HG02840 (cell line): ENCODE measurements around the gene RPS6KB2.

Experiments used
- ATAC-seq: cut with Tn5 transposase; IDR thresholded peaks from one replicate; pipeline ENCODE4 v1.9.1; 2021; ENCODE audit warnings: mild to moderate bottlenecking, moderate library complexity, moderate number of reproducible peaks; ENCODE audit not compliant: unreplicated experiment, low FRiP score

Gene RPS6KB2

DNA sequence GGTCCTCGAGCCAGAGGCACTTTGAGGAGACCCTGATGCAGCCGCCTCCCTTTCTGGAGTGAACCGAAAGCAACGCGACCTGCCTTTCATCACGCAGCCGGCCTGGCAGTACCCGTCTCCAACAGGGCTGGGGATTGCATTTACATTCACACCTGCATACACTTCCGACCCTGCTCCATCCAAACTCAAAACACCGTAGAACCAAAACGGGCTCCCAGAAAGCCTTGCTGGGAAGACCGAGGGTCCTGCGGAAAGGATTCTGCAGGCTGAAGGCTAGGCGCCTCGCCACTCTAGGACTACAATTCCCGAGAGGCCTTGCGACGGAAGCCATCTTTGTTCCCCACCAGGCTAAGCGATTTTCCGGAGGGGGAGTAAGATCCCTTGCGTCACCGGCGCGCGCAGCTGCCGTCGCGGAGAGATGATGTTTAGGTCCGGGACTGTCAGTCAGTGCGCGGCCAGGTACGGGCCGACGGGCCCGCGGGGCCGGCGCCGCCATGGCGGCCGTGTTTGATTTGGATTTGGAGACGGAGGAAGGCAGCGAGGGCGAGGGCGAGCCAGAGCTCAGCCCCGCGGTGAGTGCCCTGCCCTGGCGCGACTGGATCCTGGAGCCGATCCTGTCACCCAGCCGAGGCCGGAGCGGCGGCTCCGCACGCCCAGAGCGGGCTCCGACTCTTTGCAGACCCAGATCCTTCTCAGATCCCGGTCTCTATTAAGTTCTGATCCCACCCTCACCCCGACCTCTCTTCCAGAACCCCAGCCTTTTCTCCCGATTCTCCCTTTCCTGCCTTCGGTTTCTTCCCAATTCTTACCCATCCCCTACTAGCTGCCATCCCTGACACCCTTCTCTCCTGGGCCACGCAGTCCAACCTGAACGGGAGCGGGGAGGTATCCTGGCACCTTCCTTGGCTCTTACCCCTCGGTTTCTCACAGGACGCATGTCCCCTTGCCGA, at the start of gene RPS6KB2:
Gene RPS6KB2, plus strand, starts transcription at position 443 of the 950 bp plus-strand sequence. Its CDS starts 52 bp downstream, at position 495.
- peak; percentile 76 for ATAC-seq

DNA sequence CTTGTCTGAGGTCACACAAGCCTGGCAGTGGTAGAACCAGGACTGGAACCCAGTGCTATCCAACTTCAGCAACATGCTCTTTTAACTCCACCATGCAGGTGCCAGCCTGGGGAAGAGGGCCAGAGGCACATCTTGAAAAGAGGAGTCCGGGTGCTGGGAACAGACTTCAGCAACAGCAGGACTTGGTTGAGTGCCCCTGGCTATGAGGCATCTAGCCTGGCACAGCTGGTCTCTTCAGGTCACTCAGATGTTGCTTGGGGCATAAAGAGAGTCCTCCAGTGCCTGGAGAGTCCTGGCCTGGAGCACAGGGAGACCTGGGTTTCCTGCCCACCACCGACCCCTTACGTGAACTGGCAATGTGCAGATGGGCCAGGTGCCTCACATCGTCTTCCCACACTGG, 49.8 kb upstream of the RPS6KB2 start:
- no peak for ATAC-seq

DNA sequence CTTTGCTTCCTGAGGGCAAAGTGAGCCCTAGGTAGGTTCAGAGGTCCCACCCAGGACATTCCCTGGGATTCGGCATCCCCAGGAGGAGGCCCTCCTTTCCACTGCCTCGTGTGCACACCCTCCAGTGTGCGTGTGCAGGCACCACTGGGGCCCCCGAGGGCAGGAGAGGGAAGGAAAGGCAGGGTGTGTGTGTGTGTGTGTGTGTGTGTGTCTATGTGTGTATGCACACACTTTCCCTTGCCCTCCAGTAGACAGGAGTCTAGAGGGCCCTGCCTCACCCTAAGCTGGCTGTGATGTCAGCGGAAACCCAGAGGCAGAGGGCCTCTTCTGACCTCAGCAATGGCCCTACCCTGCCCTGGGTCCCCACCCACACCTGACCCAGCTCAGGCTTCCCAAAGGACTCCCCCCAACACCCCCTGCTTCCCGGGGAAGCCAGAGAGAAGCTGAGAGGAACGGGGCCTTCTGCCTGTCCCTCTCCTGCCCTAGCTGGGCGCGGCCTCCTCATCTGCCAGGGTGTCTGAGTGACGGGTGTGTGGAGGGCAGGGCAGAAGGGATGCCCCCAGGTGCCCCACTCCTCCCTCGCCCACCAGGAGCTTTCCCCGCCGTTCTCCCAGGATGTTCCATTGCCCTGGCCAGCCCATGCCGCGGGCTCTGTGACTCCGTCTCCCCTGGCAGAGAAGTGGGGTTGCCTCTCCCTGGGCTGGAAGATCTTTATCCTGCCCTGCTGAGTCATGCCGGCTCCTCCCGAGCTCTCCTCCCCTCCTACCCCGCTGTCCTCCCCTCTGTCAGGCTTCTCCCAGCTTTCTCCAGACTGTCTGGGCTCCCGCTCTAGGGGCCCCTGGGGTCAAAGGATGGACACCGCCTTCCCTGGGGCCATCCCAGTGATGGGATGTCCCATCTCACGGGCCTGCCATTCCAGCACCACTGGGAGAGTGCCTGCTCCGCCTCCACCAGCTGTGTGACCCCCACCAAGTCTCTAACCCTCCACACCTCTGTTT, 48.9 kb upstream of the RPS6KB2 start:
- ATAC-seq, result no peak

DNA sequence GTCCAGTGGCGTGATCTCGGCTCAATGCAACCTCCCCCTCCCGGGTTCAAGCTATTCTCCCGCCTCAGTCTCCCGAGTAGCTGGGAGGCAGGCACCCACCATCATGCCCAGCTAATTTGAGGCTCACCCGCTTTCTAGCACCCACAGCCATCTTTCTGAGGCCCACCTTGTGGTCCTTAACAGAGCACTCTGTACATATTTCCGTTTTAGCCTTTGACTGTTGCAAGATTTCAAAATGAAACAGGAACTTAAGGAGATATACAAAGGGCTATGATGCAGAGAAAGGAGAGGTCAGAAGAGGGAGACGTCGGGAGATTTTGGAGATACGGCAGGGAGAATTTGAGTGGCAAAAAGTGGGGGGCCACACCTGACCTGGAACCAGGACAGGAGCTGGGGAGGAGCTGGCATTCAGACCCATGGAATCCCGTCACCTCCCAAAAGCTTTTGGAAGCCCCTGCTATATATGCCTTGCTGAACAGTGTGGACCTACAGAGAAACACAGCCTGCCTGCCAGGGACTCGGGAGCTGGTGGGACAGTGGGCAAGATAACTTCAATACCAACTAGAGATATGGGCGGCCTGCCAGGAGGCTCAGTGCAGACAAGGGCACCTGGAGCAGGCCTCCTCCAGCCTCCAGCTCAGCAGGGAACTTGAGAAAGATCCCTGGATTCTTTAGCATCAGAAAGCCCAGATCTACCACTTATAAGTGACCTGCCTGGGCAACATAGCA, 46.9 kb upstream of the RPS6KB2 start:
- no peak for ATAC-seq

DNA sequence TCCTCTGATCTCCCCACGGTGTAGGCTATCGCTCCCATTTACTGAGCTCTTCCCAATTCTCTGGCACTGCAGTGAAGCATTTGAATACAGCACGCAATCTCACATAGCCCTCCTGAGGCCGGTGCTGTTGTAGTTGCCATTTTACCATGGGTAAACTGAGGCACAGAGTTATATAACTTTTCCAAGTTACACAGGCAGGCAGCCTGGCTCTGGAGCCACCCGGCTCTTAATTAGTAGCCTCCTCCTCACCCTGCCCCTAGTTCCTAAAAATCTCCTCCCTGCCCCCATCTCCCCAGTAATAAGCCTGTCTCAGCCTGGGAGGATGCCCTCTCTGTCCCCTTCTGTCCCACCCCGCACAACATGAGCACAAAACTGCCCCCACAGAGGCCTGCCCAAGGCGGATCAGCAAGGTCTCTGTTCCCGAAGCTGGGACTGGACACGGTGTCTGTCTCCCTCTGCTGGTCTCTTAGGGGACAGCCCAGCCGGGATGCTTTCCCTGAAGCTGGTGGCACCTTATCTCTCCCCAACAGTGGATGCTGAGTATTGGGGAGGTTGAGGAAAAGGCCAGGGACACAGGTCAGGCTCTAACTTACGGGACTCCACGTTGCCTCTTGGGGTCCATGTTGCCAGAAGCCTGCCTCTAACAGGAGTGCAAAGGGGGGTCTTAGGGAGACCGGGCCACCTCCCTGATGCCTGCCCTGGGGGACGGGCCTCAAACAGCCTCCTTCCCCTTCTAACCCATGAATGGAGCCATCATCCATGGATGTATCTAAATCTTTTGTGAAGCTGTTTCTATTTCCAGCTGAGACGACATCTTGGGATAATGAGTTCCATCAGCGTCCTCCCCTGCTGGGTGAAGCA, 45.8 kb upstream of the RPS6KB2 start:
- ATAC-seq, result no peak

DNA sequence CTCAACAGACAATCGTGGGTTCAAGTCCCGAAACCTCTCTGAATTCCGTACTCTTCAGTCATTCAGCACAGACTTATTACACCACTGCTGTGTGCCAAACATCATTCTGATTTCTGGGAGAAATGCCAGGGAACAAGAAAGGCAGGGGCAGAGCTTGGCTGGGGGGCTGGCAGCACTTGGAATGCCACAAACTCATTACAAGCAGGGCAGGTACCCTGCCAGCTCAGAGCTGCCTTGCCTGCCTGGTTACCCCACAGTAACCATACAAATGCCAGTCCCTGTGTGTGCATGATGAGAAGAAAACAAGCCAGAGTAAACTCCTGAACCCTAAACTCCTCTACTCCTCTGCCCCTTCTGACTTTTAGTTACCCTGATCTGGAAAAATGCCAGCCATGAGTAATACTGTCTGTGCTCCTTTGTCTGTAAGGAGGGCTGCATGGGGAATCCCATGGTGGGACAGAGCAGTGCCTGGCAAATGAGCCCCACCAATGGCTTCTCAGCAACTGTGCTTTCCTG, 43.4 kb upstream of the RPS6KB2 start:
- ATAC-seq, result no peak

DNA sequence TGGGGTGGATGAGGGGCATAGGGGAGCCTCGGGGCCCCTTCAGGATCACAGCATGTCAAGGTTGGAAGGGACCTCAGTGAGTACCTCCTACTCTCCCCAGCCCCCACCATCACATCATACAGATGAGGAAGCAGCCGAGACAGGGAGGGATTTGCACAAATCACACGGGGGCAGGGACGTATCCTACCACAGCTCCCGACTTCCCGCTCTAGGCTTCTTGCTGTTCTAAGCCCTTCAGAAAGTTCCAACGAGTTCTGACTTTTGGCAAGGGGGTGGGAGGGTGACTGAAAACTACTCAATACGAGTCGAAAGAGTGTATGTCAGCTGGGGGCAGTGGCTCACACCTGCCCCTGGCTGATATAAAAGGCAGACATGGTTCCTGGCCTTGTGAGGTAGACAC, 41.2 kb upstream of the RPS6KB2 start:
- no peak for ATAC-seq

DNA sequence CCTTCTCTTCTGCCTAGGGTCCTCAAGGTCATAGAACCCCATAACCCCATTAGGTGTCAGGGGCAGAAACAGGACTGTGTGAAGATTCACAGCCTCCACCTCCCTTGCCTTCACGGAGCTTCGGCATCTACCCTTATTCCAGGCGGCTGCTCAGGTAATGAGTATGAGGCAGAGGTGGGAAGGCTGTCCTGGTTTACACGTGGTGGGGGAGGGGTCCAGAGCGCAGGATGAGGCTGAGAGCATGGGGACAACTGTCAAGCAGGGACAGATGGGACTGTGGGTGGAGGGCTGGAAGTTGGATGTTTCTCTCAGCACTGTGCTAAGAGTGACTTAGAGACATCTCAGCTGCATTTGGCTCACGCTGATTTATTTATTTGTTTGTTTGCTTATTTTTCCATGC, 40.8 kb upstream of the RPS6KB2 start:
- no peak for ATAC-seq

DNA sequence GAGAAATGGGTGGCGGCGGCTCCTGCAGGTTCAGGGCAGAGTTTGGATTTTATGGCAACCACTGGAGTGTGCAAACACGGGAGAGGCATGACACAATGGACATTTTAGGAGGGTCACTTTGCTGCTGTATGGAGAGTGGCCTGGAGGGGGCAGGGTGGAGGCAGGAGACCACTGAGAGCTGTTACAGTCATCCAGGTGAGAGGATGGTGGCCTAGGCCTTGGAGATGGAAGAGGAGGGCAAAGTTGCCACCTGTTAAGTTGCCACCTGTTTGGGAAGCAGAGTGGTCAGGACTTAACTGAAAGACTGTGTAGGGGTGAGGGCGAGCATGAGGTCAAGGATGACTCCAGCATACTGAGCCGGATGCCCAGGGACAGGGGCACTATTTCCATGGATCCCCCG, 38.8 kb upstream of the RPS6KB2 start:
- ATAC-seq, result no peak

DNA sequence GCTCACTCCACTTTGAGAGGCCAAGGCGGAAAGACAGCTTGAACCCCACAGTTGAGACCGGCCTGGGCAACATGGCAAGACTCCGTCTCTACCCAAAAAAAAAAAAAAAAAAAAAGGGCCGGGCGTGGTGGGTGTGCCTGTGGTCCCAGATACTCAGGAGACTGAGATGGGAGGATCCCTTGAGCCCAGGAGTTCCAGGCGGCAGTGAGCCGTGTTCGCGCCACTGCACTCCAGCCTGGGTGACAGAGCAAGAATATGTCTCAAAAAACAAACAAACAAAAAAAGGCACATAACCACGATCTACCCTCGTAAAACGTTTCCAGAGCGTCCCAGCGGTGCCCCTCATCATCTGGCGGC, 37.4 kb upstream of the RPS6KB2 start:
- ATAC-seq, result no peak

DNA sequence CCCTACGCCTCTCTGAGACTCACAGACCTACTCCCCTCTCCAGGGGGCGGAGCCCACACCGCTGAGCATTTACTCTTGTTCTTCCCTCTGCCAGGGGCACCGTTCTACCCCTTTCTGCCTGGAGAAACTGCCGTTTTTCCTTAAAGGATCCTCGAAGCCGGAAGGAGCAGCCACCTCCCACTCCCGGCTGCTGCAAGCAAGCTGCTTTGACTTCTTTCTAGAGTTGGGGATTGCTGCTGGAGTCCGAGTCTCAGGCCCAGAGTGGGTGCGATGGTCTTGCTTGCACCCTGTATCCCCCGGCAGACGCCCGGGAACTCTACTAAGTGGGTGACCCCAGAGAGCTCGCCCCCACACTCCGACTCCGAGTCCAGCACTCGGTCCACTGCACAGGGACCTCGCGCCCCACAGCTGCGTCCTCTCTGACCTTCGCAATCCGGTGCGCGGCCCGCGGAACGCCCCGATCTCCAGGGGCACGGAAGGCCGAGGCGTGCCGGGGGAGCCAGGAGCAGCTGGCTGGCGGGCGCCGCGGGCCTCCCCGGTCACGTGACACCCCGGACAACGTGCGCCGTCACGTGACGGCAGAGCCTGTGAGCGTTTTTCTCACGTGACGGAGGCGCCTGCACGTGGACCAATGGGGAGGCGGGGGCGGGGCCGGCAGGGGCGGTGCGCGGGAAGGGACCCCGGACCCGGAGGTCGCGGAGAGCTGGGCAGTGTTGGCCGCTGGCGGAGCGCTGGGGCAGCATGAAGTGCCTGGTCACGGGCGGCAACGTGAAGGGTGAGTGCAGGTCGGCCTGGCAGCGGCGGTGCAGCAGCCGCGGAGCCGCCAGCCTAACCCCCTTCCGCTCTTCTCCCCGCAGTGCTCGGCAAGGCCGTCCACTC, 36.8 kb upstream of the RPS6KB2 start, which contains the start of gene RAD9A:
Gene RAD9A, plus strand, starts transcription at position 683 of the 879 bp plus-strand sequence. Its CDS starts 59 bp downstream, at position 742.
- peak; percentile 58 for ATAC-seq

DNA sequence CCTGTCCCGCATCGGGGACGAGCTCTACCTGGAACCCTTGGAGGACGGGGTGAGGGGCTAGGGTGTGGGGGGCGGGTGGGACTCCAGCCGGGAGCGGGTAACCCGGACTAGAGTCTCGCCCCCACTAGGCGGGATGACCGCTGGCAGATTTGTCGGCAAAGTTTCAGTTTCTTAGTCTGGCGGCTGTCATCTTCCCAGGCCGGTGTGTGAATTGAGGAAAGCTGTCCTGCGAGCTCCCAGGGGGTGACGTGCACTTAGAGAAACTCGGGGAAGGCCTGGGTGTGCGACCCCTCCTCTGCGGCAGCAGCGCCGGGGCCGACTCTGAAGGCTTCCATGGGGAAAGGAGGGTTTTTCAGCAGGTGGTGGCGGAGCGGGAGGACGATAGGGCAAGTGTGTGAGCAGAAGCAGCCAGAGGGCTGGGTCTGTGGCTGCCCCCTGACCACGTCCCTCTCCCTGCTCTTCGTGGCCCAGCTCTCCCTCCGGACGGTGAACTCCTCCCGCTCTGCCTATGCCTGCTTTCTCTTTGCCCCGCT, 36.0 kb upstream of the RPS6KB2 start:
- no peak for ATAC-seq

DNA sequence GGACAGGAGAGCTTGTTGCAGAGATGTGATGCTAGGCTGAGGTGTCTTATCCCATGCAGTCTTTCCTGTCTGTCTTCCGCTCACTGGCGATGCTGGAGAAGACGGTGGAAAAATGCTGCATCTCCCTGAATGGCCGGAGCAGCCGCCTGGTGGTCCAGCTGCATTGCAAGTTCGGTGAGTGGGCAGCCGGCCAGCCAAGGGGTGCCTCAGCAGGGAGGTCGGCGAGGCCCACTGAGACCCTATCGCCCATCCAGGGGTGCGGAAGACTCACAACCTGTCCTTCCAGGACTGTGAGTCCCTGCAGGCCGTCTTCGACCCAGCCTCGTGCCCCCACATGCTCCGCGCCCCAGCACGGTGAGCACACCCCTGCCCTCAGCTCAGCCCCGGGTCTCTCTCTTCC, 34.9 kb upstream of the RPS6KB2 start:
- ATAC-seq, result no peak

DNA sequence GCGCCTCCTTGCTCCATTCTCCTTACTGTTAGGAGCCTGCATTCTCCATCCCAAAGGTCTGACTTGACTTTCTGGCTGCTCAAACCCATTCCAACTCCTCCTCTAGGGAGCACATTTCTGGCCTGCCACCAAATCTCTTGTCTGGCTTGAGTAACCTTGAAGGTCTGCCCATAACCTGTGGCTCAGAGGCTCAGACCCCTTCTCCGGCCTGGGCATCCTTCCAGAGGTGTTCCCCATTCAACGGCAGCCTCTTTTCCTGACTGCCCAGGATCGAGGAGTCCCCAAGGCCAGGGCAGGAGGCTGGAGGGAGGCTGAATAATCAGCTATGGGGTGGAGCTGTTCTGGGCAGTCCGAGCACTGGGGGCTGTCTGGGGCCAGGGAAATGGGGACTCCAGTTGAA, 34.3 kb upstream of the RPS6KB2 start:
- ATAC-seq, result no peak

DNA sequence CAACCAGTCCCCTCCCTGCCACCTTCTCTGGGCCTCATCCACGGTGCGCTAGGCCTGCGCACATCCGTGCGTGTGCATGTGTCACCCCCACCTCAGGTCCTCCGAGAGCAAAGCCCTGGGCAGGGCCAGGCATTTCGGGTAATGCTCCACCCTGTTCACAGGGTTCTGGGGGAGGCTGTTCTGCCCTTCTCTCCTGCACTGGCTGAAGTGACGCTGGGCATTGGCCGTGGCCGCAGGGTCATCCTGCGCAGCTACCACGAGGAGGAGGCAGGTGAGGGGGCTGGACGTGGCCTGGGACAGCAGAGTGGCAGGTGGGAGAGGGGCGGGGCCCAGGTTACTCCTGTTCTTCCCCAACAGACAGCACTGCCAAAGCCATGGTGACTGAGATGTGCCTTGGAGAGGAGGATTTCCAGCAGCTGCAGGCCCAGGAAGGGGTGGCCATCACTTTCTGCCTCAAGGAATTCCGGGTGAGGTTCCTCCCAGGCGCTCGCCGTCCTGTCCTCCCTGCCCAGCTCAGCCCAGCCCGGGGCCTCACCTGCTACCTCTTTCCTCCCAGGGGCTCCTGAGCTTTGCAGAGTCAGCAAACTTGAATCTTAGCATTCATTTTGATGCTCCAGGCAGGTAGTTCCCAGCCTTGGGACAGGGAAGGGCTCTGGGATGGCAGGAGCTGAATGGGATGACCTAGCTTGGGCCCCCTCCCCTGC, 32.6 kb upstream of the RPS6KB2 start:
- no peak for ATAC-seq

DNA sequence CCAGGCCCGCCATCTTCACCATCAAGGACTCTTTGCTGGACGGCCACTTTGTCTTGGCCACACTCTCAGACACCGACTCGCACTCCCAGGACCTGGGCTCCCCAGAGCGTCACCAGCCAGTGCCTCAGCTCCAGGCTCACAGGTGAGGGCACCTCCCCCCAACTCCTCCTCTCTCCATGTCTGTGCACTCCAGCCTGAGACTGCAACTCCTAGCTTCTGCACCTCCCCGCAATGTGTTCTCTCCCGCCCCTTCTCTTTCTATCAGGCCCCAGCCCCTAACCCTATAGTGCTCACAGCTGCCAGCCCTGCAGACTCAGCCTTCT, 32.1 kb upstream of the RPS6KB2 start:
- no peak for ATAC-seq

DNA sequence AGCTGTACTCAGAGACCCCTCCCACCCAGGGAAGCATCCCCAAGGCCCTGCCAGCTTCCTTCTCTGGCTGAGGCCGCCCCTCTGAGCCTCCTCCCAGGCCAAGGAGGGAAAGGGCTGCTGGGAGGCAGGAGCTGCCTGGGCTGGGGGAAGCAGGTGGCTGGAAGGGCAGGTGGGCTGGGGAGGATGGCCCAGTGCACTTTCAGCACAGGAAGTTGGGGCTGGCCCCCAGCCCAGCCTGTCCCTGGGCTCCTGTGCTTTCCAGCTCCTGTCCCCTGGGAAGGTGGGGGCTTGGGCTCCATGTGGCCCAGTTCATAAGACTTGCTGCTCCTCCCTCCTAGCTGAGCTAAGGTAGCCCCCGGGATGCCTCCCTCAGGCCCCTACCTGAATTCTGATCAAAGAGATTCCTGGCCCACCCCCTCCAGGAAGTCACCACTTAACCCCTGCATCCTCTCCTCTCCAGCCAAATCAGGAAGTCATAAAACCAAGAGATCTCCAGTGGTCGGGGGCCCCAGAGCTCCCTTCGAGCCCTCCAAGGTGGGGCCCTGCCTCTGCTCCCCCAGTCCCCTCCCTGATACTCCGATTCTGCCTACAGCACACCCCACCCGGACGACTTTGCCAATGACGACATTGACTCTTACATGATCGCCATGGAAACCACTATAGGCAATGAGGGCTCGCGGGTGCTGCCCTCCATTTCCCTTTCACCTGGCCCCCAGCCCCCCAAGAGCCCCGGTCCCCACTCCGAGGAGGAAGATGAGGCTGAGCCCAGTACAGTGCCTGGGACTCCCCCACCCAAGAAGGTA, 31.5 kb upstream of the RPS6KB2 start:
- no peak for ATAC-seq
